GM19452 (cell line): ENCODE results near the gene PSMD7.

Source experiments
- ATAC-seq: cut with Tn5 transposase; IDR thresholded peaks from one replicate; pipeline ENCODE4 v1.9.1; 2021; ENCODE audit not compliant: unreplicated experiment

The PSMD7 gene

DNA sequence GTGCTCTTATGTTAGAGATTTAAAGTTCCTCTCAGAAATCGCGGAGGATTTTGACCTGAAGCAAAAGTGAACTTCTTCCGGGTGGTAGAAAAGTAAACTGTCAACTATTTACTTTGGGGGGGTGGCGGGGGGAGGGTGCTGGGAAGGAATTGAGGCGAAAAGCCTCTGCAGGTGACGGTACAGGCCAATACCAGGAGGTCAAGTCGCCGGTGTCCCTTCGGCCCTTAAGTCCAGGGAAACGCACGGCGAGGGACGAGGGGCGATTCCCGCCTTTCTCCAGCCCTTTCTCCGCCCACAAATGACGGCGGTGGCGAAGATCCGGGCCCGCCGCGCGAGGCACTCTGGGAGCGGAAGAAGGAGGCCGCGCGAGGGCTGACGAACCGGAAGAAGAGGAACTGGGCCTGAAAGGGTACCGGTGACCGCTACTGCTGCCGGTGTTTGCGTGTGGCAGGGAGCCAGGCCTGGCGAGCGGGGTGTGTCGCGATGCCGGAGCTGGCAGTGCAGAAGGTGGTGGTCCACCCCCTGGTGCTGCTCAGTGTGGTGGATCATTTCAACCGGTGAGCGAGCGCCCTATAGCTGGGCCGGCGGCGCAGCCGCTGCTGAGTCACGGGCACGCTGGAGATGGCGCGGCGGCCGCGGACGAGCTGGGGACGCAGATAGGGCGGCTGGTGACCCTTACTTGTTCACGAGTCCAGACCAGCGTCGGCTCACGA is at the start of gene PSMD7:
PSMD7 (plus strand) TSS at position 383 of the 713 bp plus-strand sequence; CDS start at position 484, 101 bp downstream.
- peak; percentile 97 for ATAC-seq

- ATAC-seq = no peak
Observed at GRCh38 chr16:74249254-74249653, 47.4 kb upstream of the PSMD7 start.

DNA sequence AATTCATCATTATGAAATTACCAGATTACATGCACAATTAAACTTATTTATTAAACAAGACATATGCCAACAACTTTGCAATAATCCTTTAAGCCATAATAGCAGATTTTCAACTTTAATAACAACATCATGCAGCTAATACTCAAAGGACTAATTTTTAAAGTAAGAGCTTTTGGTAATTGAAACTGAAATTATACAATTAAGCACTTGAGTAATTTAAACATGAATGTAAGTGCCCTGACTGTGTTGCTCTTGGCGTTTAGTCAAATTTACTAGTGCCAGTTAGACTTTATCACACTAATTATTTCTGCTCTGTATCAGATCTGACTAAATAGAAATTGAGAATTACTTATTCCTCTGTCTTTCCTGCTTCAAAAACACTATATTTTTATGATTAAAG is 46.8 kb upstream of the PSMD7 start:
- ATAC-seq = no peak

DNA sequence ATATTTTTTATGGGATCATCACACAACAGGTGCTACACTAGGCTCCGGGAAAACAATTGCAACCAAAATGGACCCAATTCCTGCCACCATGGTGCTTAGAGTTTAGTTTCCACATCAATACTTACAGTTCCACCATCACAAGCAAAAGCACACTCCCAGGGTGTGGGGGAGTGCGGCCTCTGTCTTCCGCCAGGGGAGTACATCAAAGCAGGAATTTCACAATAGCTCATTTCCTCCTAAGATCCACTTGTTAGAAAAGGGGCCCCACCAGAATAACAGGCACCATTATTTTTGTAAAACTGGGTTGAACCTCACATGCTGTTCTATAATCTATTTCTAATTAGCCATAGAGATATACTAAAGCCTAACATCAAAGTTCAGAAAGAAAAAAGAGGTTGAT is 44.3 kb upstream of the PSMD7 start:
- ATAC-seq = no peak

GRCh38 chr16:74253161-74253938 is 43.3 kb upstream of the PSMD7 start:
- no peak for ATAC-seq

DNA sequence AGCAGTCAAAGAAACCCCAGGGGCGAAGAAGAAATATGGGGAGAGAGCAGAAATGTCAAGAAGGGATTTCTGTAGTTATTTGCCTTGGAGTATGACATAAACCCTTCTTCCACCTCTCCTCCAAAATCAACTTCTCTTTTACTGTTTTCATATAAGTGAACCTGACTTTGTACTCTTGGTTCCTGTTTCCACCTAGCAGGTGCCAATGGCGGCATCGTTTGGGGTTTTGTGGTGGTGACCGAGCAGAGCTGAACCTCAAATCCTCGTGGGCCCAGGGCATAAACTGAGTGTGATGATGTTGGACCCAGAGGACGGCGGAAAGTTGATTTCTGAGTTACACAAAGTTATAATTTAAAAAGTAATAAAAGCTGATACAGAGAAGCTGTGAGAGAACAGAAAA is 39.6 kb upstream of the PSMD7 start:
- peak; percentile 67 for ATAC-seq

DNA sequence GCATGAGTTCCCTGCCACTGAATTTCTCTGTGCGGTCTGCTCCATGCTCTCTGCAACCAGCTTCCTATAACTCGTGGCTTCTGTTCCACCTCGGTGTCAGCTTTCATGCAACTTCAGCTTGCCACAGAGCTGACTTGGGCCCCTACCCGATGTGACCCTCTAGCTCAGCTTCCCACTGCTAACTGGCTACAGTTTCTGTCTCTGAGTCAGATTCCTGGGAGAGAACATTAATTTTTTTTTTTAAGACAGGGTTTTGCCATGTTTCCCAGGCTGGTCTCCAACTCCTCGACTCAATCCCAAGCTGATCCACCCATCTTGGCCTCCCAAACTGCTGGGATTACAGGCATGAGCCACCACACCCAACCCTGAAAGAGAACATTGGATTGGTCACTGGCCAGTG is 35.5 kb upstream of the PSMD7 start:
- ATAC-seq = no peak

- no peak for ATAC-seq
Observed at GRCh38 chr16:74264811-74265210, 31.8 kb upstream of the PSMD7 start.

- ATAC-seq = no peak
Observed at GRCh38 chr16:74268372-74268782, 28.2 kb upstream of the PSMD7 start.

DNA sequence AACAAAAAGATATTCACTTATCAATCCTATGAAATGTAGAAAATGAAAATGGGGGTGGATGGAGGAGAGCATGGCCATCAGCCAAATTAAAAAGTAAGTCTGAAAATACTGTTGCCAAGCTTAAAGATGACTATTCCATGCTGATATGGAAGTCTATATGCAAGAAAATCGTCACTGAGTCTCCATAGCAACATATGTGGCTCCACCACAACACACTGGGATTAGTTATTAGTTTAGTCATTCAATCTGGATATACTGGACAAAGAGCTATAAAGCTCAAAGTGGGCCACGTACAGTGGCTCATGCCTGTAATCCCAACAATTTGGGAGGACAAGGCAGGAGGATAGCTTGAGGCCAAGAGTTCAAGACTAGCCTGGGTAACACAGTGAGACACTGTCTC is 24.7 kb upstream of the PSMD7 start:
- ATAC-seq = no peak

GRCh38 chr16:74275031-74275636 is 21.5 kb upstream of the PSMD7 start:
- no peak for ATAC-seq

DNA sequence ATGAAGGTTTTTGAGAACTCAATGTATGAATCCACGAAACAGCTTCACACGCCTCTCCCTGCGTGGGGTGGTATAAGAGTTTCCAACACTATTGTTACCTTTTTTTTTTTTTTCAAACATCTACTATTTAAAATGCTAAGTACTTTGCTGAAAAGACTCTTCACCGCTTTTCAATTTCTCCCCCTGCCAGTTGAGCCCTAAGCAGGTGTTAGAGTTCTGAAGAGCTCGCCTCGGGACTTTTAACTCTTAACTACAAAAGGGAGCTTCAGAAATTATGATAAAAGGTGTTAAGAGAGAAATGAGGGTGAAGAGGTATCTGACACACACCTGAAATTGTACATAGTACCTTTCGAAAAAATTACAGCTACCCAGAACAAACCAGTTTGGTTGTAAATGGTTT is 20.9 kb upstream of the PSMD7 start:
- ATAC-seq = no peak

- ATAC-seq = no peak
Observed at GRCh38 chr16:74277974-74278373, 18.6 kb upstream of the PSMD7 start.

GRCh38 chr16:74279266-74279665 is 17.3 kb upstream of the PSMD7 start:
- no peak for ATAC-seq

GRCh38 chr16:74279805-74280204 is 16.8 kb upstream of the PSMD7 start:
- no peak for ATAC-seq

GRCh38 chr16:74280448-74280847 is 16.2 kb upstream of the PSMD7 start:
- no peak for ATAC-seq

DNA sequence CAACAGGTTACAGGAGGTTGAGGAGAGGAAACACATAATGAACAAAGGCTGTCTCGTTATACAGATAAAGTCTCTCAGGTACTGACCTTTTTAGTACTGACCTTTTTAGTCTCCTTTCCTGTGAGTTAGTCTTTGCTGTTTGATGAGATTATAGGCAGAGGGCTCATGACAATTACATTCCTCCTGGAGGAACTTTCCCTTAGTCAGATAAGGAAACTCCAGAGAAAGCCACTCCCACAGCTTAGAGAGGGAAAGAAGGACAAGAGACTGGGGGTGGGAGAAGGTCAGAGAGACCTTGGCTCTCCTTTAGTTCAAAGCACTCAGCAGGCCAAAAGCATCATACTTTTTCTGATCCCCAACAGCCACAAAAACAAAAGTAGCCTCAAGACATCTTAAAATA is 15.3 kb upstream of the PSMD7 start:
- no peak for ATAC-seq

GRCh38 chr16:74283716-74284115 is 12.9 kb upstream of the PSMD7 start:
- ATAC-seq = no peak

- no peak for ATAC-seq
Observed at GRCh38 chr16:74288065-74288464, 8.5 kb upstream of the PSMD7 start.

GRCh38 chr16:74290356-74290755 is 6.3 kb upstream of the PSMD7 start:
- ATAC-seq = no peak

DNA sequence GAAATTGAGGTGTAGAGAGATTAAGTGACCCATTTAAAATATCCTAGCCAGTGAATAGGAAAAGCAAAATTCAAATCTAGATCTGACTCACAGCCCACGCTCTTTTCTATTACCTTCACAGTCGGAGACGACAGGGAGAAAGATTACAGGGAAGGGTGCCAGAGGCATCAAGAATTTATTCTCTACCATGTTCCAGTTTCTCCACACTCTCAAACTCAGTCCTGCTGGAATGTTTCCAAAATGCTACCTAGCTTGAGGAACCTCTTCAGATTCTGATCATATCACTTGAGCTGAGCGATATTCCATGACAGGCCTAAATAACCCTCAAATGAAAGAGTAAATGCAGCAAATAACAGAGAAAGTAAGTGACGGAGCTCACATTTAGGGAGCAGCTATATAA is 5.4 kb upstream of the PSMD7 start:
- no peak for ATAC-seq

DNA sequence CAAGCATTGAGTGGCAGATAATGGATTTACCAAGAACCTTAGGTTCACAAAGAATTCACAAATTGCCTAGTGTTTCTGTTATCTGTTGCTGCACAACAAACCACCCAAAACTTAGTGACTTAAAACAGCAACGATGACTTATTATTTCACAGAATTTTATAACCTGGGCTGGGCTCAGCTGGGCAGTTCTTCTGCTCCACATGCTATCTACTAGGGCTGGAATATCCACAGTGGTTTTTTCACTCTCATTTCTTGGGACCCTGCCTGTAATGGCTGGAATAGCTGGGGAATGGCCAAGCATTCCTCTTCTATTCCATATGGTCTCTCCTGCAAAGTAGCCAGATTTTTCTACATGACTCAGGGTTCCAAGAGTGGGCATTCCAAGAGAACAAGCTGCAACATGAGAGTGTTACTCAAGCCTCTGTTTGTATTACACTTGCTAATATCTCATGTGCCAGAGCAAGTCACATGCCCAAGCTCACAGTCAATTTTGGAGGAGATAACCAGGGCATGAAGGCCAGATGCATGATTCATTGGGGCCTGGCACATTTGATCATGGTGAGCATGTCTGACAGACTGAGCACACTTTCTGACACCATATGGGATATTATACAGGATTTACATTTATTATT is 4.9 kb upstream of the PSMD7 start:
- no peak for ATAC-seq
